Endothelial cell of umbilical vein (primary cell): ENCODE measurements around the gene DNM2.

Experiments used
- FOS ChIP-seq: IDR thresholded peaks from 2 replicates; pipeline ENCODE4 v1.6.1; 2011; ENCODE audit warnings: mild to moderate bottlenecking, low read length, moderate library complexity, borderline replicate concordance; ENCODE audit not compliant: insufficient read depth
- POLR2A ChIP-seq: IDR thresholded peaks from 2 replicates; pipeline ENCODE4 v1.6.1; 2012; ENCODE audit warnings: low read depth, mild to moderate bottlenecking, control low read depth, low read length
- POLR2AphosphoS5 ChIP-seq: IDR thresholded peaks from 2 replicates; pipeline ENCODE4 v1.6.1; 2012; ENCODE audit warnings: low read depth, mild to moderate bottlenecking, control low read depth, low read length, moderate library complexity; ENCODE audit not compliant: insufficient read depth
- TF ChIP-seq, protein P1 (sequence below), 2 donors: IDR thresholded peaks; 1 replicate in 1 of 2; 2 replicates in 1 of 2; pipeline ENCODE4 v1.5.1; 2011; ENCODE audit warnings: low read length in 2 of 2, mild to moderate bottlenecking in 2 of 2, moderate library complexity in 2 of 2, control low read depth in 1 of 2, inconsistent platforms in 1 of 2, low read depth in 1 of 2; ENCODE audit not compliant: insufficient read depth in 1 of 2; ENCODE audit errors: extremely low read depth in 1 of 2

DNA sequence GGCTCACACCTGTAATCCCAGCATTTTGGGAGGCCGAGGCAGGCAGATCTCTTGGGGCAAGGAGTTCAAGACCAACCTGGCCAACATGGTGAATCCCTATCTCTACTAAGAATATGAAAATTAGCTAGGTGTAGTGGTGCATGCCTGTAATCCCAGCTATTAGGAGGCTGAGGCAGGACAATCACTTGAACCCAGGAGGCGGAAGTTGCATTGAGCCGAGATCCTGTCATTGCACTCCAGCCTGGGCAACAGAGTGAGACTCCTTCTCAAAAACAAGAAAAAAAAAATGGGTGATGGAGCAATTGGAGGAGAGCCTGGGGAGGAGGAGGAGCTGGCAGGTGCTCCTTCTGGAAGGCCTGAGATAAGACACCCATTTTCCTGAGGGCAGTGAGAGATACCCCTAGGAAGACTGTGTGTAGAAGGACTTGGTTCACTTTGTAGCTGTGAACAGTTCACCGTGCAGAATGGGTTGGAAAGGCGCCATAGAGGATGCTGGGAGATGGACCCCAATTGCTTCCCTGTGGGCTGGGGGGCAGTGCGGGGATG, 144.8 kb downstream of the DNM2 start:
- no peak for TF ChIP-seq POLR2A
- no peak for TF ChIP-seq FOS
- TF ChIP-seq, protein P1, sequence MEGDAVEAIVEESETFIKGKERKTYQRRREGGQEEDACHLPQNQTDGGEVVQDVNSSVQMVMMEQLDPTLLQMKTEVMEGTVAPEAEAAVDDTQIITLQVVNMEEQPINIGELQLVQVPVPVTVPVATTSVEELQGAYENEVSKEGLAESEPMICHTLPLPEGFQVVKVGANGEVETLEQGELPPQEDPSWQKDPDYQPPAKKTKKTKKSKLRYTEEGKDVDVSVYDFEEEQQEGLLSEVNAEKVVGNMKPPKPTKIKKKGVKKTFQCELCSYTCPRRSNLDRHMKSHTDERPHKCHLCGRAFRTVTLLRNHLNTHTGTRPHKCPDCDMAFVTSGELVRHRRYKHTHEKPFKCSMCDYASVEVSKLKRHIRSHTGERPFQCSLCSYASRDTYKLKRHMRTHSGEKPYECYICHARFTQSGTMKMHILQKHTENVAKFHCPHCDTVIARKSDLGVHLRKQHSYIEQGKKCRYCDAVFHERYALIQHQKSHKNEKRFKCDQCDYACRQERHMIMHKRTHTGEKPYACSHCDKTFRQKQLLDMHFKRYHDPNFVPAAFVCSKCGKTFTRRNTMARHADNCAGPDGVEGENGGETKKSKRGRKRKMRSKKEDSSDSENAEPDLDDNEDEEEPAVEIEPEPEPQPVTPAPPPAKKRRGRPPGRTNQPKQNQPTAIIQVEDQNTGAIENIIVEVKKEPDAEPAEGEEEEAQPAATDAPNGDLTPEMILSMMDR (IDR thresholded peaks at IDR 0.05; ENCODE audit: extremely low read depth in 1 of 2, insufficient read depth in 1 of 2, low read depth in 1 of 2, low read length in 2 of 2): no peak
- TF ChIP-seq POLR2AphosphoS5: no peak
